ENCODE data around the gene GULP1.

GULP1 gene

GRCh38 chr2:188367164-188367563 lies 75.5 kb downstream of the GULP1 start:
- no peak for DNase-seq (ENCODE audit: low read depth)

GRCh38 chr2:188369365-188369764 lies 77.7 kb downstream of the GULP1 start:
- no peak for DNase-seq (ENCODE audit: low read depth)

GRCh38 chr2:188378371-188378950 lies 86.8 kb downstream of the GULP1 start:
- DNase-seq (ENCODE audit: low read depth) = no peak

GRCh38 chr2:188379748-188380147 lies 88.1 kb downstream of the GULP1 start:
- no peak for DNase-seq (ENCODE audit: low read depth)

- DNase-seq (ENCODE audit: low read depth) = no peak
Observed at GRCh38 chr2:188380280-188380679, 88.6 kb downstream of the GULP1 start.

- no peak for DNase-seq (ENCODE audit: low read depth)
Observed at GRCh38 chr2:188381614-188382013, 89.9 kb downstream of the GULP1 start.

- DNase-seq (ENCODE audit: low read depth) = no peak
Observed at GRCh38 chr2:188382107-188382506, 90.4 kb downstream of the GULP1 start.

GRCh38 chr2:188383158-188383557 lies 91.5 kb downstream of the GULP1 start:
- DNase-seq (ENCODE audit: low read depth) = no peak

- DNase-seq (ENCODE audit: low read depth) = no peak
Observed at GRCh38 chr2:188385857-188386256, 94.2 kb downstream of the GULP1 start.

GRCh38 chr2:188388831-188389230 lies 97.2 kb downstream of the GULP1 start:
- DNase-seq (ENCODE audit: low read depth) = no peak

GRCh38 chr2:188391354-188391753 lies 99.7 kb downstream of the GULP1 start:
- DNase-seq (ENCODE audit: low read depth) = no peak

GRCh38 chr2:188394931-188395472 lies 103.3 kb downstream of the GULP1 start:
- DNase-seq (ENCODE audit: low read depth) = no peak

- DNase-seq (ENCODE audit: low read depth) = no peak
Observed at GRCh38 chr2:188395903-188396689, 104.4 kb downstream of the GULP1 start.

GRCh38 chr2:188399159-188399558 lies 107.5 kb downstream of the GULP1 start:
- no peak for DNase-seq (ENCODE audit: low read depth)

GRCh38 chr2:188403676-188404075 lies 112.0 kb downstream of the GULP1 start:
- DNase-seq (ENCODE audit: low read depth) = no peak

- DNase-seq (ENCODE audit: low read depth) = no peak
Observed at GRCh38 chr2:188404341-188405004, 112.8 kb downstream of the GULP1 start.

GRCh38 chr2:188406414-188406813 lies 114.7 kb downstream of the GULP1 start:
- DNase-seq (ENCODE audit: low read depth) = no peak

- DNase-seq (ENCODE audit: low read depth) = no peak
Observed at GRCh38 chr2:188410504-188411235, 119.0 kb downstream of the GULP1 start.

- no peak for DNase-seq (ENCODE audit: low read depth)
Observed at GRCh38 chr2:188412190-188412589, 120.5 kb downstream of the GULP1 start.

- no peak for DNase-seq (ENCODE audit: low read depth)
Observed at GRCh38 chr2:188414411-188414810, 122.7 kb downstream of the GULP1 start.

- no peak for DNase-seq (ENCODE audit: low read depth)
Observed at GRCh38 chr2:188414869-188415753, 123.4 kb downstream of the GULP1 start.
